A673 (cell line): Measurements from ENCODE around the gene RHOBTB3. TPM values are rescaled to one million over a fixed set of nuclear protein-coding genes. Genes with fewer than 3 reads are reported as not detected.

ENCODE experiments used
- BruUV-seq: library from RNA; stranded (reverse); fragments of 400-500 nt; replicated peaks from 2 replicates; lab custom pipeline; 2021; lab: Mats Ljungman, UMichigan
- CTCF ChIA-PET: fragments of 300-600 bp; sonication (Branson Sonifier 250); formaldehyde crosslinking; loops from one replicate; lab custom pipeline; 2022; ENCODE audit warnings: antibody characterized with exemption; lab: Charles Lee
- POLR2A ChIA-PET: fragments of 300-600 bp; sonication (Branson Sonifier 250); formaldehyde crosslinking; loops from one replicate; lab custom pipeline; 2022; ENCODE audit warnings: antibody characterized with exemption; ENCODE audit not compliant: low non-redundant PET; lab: Charles Lee
- DNase-seq: peaks from one replicate; pipeline ENCODE4 v3.0.0-alpha.2; 2015; ENCODE audit warnings: low spot score
- H3K27ac ChIP-seq: fragments of 200-600 bp; sonication (generic); 2 replicates; pipeline ENCODE4 v1.5.1; 2016; ENCODE audit warnings: mixed run types, low read depth, mild to moderate bottlenecking, mixed read lengths, antibody characterized with exemption, low read length; ENCODE audit not compliant: poor library complexity, severe bottlenecking
- H3K27me3 ChIP-seq: fragments of 200-600 bp; sonication (generic); replicated peaks from 2 replicates; pipeline ENCODE4 v1.6.1; 2017; ENCODE audit warnings: mixed run types, low read depth, mild to moderate bottlenecking, mixed read lengths, antibody characterized with exemption, low read length; ENCODE audit not compliant: insufficient read depth, poor library complexity
- H3K36me3 ChIP-seq: fragments of 200-600 bp; sonication (generic); 2 replicates; pipeline ENCODE4 v1.6.1; 2016; ENCODE audit warnings: mixed run types, mild to moderate bottlenecking, mixed read lengths, antibody characterized with exemption, low read length; ENCODE audit not compliant: insufficient read depth, poor library complexity, severe bottlenecking
- H3K4me1 ChIP-seq: fragments of 200-600 bp; sonication (generic); 2 replicates; pipeline ENCODE4 v1.6.1; 2017; ENCODE audit warnings: mixed run types, mild to moderate bottlenecking, mixed read lengths, antibody characterized with exemption, low read length; ENCODE audit not compliant: insufficient read depth, poor library complexity, severe bottlenecking
- H3K4me3 ChIP-seq: fragments of 200-600 bp; sonication (generic); 2 replicates; pipeline ENCODE4 v1.5.1; 2016; ENCODE audit warnings: low read depth, mixed run types, mild to moderate bottlenecking, mixed read lengths, low read length; ENCODE audit not compliant: poor library complexity, severe bottlenecking
- H3K9me3 ChIP-seq: fragments of 200-600 bp; sonication (generic); 2 replicates; pipeline ENCODE4 v1.6.1; 2016; ENCODE audit warnings: mixed run types, low read depth, mild to moderate bottlenecking, mixed read lengths, antibody characterized with exemption, low read length; ENCODE audit not compliant: poor library complexity, severe bottlenecking
- CTCF ChIP-seq: fragments of 300-800, 200-600 bp; sonication (generic); conservative IDR thresholded peaks from 2 replicates; pipeline ENCODE4 v1.5.1; 2017; ENCODE audit warnings: low read depth, mild to moderate bottlenecking, antibody characterized with exemption, low read length, moderate library complexity, mixed read lengths
- EZH2 ChIP-seq: fragments of 200-600 bp; sonication (generic); IDR thresholded peaks from 2 replicates; pipeline ENCODE4 v1.6.1; 2017; ENCODE audit warnings: borderline replicate concordance, low read depth, mild to moderate bottlenecking, mixed read lengths, antibody characterized with exemption, low read length; ENCODE audit not compliant: poor library complexity, severe bottlenecking
- intact Hi-C: fragments of 100-400 bp; cut with micrococcal nuclease; formaldehyde crosslinking; loops from one replicate; pipeline ENCODE4 v1.10.0; 2022; ENCODE audit not compliant: unreplicated experiment
- total RNA-seq: library from RNA; stranded (reverse); gene quantifications from 2 replicates; pipeline ENCODE4 v1.2.3, GENCODE V29; 2021

The RHOBTB3 gene
- total RNA-seq, 1 experiment from 2014 or later, result 29.6 TPM

- Histone ChIP-seq H3K27me3 (no peaks in the 10 kb centered on the region), H3K27ac (no peak overlapping the region), H3K4me1 (peaks cover under 1% of the 10 kb centered on the region), H3K9me3 (no peaks in the 10 kb centered on the region), H3K36me3 (no peaks in the 10 kb centered on the region), H3K4me3 (no peak overlapping the region)
- ChIA-PET POLR2A (no interaction called here), CTCF (no interaction called here)
- TF ChIP-seq CTCF, result no peak
- no peak for TF ChIP-seq EZH2
- BruUV-seq, result no TSS peak
- intact Hi-C loops, result no loop called here
- no peak for DNase-seq
Observed at GRCh38 chr5:95768731-95769130, 37.6 kb downstream of the RHOBTB3 start.

- Histone ChIP-seq H3K27ac (no peak overlapping the region), H3K27me3 (no peaks in the 10 kb centered on the region), H3K36me3 (no peaks in the 10 kb centered on the region), H3K4me3 (no peak overlapping the region), H3K4me1 (peaks cover 9% of the 10 kb centered on the region), H3K9me3 (no peaks in the 10 kb centered on the region)
- ChIA-PET POLR2A (no interaction called here), CTCF (interaction anchor here (0.6 kb wide), 1 partner anchor 920 kb away, joined by 4 read pairs; no protein-coding TSS in a partner anchor)
- no peak for DNase-seq
- TF ChIP-seq CTCF (no peak), EZH2 (no peak)
- intact Hi-C loops, result no loop called here
- no TSS peak for BruUV-seq
Observed at GRCh38 chr5:95770830-95771708, 39.9 kb downstream of the RHOBTB3 start.

GRCh38 chr5:95771892-95772291 is 40.8 kb downstream of the RHOBTB3 start:
- Histone ChIP-seq H3K36me3 (no peaks in the 10 kb centered on the region), H3K27ac (no peak overlapping the region), H3K4me1 (peaks cover 9% of the 10 kb centered on the region), H3K9me3 (no peaks in the 10 kb centered on the region), H3K27me3 (no peaks in the 10 kb centered on the region), H3K4me3 (no peak overlapping the region)
- CTCF ChIA-PET, result no interaction called here
- intact Hi-C loops, result no loop called here
- POLR2A ChIA-PET, result no interaction called here
- no TSS peak for BruUV-seq
- TF ChIP-seq CTCF (no peak), EZH2 (no peak)
- DNase-seq, result no peak
